Measurements from ENCODE around the gene MACROD2.
A peak's percentile ranks its signal among the peaks of the same experiment; 100 is the strongest.

MACROD2 gene

DNA sequence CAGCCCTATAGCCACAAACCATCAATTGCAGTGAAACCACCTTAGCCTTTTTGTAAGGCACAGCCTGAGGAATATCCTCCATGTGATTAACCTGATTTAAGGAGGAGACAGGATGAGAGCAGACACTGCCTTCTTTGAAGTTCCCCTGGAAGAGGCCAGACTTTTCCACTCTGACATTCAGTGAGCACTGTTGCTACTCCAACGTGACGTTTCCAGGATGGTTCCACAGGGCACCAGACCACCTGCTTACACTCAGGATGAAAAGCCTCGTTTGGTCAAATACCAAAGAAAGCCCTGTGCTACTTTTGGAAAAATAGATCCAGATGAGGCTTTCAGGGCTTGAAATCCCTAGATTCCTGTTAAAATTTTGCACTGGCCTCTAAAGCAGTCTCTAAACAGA, 1444.2 kb downstream of the MACROD2 start:
- no peak for DNase-seq

DNA sequence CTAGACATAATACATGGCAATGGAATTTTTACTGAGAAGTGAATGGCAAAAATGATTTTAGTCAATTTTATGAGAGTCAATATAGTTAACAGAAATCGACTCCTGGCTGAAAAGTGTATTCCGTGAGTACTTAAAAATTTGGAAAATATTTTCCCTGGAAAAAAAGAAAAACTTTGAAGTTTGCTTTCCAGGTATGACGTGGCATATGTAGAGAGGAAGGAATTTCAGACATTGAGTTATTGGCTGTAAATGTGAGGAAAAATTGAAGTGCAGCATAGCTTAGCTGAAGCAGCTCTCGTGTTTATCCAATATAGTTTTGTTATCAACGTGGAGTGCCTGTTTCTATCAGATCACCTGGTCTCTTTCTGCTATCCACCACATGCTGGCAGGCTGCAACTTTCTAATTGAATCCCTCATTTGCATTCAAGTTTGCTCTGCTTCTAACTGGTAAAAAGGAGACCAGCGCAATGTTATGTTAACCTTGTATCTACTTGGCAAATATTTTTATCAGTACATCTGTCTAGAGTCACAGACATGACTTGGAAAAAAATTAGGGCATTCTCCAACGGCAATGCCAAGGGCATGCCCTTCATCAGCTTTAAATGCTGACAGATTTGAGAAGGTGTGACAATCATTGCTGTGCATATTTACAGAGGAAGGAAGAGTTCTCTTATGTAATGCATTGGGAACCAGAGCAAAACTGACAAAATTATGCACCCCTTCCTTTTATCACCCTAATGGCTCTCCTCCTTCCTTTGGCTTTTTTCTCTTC, 1444.9 kb downstream of the MACROD2 start:
- no peak for DNase-seq

DNA sequence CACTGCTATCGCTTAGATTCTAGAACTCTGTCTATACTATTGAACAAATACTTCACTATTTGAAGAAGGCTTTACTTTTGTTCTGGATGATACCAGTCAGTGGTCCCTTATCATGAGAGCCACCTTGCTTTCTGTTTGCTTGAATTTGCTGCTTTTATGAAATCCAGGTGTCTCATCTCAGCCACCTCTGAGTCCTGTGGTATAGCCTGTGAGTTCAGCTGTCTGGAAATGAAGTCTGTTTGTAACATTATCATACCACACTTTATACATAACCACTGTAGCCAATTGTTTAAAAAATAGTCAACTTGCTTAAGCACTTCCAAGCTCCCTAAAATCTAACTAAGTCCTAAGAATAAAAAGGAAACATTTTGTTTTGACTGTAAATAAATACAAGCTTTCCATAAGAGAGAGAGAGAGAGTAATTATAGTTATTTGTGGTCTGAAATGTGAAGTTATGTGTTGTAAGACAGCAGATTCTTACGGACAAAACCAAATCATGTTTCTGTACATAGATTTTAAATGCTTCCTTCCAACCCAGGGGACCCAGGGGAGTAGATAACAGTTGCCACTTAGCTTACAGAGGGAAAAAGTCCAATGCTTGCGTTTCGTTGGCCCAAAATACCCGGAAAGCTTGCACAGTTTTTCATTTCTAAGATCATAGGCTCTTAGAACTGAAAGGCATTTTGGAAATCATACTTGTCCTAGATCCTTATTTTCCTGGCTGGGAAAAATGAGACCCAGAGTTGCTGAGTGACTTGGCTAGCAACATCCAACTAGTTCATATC, 1449.9 kb downstream of the MACROD2 start:
- DNase-seq, result no peak

DNA sequence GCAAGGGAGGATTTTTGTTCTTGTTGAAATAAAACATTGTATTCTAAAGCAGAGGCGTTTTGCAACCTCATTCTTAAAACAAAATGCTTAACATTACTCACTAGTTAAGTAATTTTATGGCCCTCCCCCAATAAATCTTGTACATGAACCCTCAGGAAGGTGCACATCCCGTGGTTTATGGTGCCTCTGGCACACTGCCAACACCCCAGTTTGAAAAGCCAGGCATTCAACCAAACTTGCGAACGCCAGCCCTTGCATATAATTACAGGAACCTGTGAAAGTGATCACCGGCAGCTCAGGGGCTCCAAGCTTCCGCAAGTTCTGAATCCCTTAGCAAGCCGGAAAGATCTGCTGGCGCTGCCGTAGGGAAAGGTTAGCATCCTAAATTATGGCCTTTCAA, 1451.1 kb downstream of the MACROD2 start:
- no peak for DNase-seq

DNA sequence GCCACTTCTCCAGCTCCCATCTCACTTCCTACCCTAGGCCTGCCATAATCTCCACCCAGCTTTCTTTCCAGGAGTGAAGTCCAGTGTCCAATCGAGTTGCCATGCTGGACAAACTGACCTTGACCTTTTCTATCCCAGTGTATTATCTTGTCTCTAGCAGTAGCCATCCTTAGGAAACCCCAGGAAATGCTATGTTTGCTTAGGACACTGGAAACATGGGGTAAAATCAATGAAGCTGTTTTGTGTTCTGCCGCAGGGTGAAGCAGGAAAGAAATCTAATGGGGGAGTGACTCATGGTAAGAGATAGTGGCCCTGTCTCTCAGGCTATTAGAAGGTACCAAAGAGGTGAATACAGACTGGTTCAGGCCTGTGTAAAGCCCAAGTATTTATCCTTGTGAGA, 1452.2 kb downstream of the MACROD2 start:
- DNase-seq, result no peak

DNA sequence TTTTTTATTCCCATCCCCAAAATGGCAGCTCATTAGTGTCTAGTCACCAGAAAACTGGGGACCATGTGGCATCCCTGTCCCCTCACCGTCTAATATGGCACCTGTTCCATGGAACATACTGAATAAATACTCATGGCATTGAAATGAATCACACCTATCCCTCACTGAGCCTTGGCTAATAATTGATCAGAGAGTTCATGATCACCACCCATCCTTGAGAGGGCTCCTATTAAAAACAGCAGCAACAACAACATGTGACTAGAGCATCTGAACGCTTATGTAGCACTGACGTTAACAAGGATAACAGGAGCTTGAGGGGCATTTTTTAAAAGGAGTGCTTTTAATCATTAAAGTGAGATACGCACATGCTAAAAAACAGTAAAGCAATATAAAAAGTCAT, 1453.7 kb downstream of the MACROD2 start:
- no peak for DNase-seq

DNA sequence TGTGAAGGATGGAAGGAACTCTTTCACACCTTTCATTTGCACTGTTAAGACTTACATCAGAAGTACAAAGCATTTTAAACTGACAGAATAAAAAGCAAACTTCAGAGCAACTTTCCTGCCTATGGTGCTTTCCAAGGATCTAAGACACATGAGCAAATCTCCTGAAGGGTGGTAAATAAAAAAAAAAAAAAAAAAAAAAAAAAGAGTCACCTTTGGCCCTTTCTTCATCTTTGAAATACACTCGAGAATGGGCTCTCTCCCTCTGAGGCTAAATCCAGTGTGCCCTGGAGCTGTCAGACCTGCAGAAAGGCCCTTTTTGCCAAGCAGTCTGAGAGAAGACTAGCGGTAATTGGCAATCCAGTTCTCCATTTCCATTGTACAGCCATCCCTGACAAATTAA, 1455.9 kb downstream of the MACROD2 start:
- DNase-seq, result no peak

DNA sequence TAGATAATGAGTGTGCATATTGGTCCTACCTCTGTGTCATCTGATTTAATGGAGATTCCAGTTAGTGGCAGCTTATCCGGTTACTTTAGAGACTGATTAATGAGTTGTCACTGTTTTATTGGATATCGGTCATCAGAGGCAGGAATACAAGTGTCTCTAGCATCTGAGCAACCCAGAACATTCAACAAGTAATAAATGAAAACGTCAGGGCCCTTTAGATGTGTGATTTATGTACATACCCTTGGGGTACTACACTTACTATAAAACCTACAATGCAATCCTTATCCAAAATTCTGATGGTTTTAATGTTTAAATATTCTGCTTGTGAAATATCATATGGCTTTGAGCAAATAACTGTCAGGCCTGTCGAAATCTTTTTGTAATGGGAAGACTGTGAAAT, 1460.0 kb downstream of the MACROD2 start:
- no peak for DNase-seq

DNA sequence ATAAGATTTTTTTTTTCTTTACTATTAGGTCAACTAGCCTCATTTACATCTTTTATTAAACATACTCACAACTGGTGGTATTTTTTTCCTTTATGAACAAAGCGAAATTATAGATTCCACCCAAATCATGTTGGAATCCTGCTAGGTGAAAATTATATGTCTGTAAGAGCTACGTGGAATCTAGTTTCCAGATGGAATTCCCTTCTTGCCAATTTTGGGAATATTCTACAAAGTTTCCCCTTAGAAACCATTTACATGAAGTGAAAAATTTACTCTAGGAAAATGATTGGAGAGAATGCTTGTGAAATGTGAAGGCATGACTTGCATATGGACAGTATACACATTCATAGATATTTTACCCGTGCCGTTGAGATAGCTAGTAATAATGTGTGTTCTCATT, 1466.6 kb downstream of the MACROD2 start:
- DNase-seq, result no peak

DNA sequence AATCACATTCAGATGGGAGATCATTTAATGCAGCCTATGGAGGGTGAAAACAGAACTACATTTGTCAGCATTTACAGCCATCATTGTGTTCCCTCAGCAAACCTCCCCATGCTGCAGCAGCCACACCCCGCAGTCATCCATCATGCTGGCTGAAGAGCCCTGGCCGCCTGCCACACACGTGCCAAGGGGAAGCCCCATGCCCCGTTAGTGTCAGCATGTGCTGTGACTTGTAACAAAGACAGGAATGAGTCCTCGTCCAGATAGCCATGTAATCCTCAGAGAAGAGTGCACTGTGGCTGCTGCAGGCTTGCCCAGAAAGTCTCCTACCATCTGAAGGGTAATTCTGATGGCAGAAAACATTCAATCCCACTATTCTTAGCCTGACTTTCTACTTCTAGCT, 1480.2 kb downstream of the MACROD2 start:
- peak; percentile 9 for DNase-seq

DNA sequence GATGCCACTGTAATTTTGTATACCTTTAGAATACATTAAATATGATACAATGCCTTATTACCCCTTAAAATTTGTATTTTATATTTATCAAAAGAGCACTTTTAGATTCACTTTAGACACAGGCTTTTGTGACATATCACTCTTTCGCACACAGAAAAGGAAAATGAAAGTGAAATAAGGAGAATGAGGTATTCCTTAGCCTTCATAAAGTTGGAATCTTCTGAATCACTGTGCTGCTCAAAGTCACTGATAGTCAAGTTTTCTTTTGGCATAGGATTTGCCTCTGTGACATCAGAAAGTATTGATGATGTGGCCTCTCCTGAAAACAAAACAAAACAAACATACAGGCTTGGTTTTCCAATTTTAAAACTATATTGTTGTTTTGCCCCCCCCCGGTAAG, 1480.9 kb downstream of the MACROD2 start:
- no peak for DNase-seq

DNA sequence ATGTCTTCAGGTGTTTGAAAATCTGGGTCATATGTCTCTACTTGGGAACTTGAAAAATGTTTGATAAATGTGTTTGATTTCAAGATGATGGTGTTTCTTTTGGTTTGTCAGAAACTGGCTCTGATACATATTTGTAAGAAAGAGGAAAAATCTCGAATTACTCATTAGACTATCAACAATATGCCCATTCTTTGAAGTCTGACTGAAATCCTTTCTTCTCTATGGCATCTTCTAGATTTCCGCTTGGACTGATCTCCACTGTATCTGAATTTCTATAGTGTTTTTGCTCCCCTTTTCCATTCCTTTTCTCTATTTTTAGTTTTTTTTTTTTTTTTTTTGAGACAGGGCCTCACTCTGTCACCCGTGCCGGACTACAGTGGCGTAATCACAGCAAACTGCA, 1481.5 kb downstream of the MACROD2 start:
- DNase-seq, result no peak

DNA sequence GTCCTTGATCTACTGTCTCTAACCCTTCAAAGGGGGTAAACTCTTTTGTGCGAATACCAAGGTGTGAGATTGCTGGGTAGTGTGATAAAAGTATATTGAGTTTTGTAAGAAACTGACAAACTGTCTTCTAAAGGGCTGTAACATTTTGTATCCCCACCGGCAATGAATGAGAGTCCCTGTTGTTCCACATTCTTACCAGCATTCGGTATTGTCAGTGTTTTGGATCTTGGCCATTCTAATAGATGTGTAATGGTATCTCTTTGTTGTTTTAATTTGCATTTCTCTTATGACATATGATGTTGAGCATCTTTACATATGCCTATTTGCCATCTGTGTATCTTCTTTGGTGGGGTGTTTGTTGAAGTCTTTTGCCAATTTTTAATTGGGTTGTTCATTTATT, 1487.2 kb downstream of the MACROD2 start:
- DNase-seq, result no peak

DNA sequence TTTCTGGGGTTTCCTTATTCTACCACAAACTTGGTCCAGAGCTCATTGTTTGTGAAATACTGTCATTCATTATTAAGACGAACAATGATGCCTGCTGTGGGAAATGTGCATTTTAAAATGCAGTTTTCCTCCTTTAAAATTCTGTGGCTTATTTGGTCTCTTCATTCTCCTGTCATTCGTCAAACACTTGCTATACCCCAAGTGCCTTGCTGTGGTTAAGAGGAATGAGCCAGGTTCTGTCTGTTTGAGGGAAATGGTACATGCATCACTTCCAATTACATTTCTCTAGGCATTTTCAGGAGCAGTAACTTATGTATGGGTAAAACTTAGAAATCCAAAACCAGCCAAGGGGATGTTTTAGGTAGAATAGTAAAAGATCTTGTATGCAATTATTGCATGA, 1490.2 kb downstream of the MACROD2 start:
- no peak for DNase-seq

DNA sequence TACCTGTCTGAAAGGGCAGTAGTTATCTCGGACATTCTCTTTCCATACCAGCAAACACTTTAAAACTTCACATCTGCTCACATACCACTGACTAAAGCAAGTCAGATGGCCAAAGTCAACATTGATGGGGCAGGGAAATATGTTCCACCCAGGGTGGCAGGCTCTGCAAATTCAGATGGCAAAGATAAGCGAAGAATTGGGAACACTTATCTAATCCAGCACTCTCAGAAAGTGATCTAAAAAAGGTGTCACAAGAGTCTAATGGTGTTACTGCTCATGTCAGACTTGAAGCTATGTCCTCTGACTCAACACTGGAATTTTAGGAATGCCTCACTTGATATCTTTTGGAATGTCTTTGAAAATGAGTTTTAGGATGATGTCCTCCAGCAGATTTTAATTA, 1491.7 kb downstream of the MACROD2 start:
- DNase-seq, result no peak

DNA sequence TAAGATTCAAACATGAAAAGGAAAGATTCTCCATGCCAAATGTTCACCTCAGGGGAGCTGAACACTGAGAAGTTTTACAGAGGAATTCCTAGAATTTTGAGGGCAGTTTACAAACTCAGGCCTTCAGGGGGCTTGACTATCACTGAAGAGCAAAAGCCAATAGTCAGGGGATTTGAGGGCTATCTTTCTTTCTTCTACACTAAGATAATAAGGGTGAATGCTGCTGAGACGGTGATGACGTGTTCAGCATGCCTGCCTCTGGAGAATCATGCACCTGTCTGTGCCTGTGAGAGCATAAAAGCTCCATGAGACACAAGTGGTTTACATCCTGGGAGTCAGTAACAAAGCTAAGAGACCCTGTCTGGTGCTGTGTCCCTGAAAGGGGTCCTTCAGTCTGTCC, 1492.4 kb downstream of the MACROD2 start:
- no peak for DNase-seq

DNA sequence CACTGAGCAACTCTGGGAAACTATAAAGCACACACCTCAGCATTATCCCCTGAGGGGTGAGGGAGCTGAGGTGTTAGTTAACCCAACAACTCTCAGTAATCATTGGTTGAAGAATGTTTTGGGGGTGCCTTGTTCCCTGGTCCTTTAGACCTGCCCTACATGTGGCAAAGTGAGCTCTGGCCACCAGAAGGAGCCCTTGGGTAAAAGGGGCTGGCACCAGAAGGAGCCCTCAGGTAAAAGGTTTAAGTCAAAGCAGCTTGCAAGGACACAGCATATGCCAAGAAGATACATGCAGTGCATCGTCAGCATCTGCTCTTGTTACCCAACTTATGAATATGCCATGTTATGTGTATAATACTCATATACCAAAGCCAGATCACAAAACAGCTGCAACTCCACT, 1496.3 kb downstream of the MACROD2 start:
- DNase-seq, result peak; percentile 2

DNA sequence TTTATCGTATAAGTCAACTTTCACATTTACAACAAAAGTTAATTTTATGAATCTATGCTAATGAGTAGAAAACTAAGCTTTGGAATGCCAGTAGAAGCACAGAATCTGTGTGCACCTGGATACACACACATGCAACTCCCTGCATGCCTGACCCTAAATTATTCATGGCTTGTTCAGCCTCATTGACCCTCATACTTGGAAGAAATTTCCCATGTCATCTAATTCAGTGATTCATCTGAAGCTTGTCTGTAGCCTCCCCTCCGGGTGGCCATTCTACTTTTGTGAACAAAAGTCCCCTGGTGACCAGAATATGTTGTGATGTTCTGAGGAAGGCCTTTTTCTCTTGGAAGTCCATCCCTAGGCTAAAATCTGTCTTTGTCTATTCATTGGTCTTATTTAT, 1499.5 kb downstream of the MACROD2 start:
- no peak for DNase-seq

DNA sequence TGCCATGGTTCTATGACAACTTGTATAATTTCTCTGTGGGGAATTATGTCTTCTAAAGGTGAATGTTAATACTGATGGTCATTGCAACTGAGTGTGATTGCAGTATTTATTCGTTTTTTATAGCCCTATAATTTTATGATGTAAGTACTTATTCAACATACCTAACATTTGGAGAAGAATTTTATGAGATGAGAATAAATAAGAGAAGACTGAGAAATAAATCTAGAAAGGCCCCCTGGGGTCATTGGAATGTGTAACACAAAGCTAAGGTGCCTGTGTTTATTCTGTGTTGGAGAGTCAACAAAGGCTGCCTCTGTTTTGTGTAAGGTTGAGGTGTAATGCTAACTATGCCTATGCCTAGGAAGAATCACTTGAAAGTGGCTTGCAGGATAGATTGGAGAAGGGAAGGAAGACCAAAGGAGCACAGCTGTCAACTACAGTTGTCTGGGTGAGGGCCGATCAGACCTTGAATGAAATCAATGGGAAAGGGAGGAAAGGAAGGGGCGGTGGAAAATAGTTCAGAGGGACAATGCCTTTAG, 1501.3 kb downstream of the MACROD2 start:
- no peak for DNase-seq

DNA sequence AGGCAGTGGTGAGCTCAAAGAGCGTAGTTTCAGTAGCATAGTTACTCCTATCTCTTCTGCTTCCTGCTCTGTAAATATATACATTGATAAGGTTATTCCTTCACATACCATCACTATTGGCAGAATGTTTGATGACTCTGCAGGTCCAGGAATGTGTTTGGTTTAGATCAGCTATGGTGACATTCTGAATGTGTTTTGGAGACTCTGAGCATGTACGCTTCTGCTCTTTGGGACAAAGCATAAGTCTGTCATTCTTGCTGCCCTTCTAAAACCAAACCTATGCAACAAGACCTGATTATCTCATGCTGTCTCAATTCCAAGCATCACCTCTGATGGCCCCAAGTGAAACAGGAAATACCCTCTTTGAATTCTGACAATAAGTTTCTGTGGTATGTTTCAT, 1503.6 kb downstream of the MACROD2 start:
- DNase-seq, result no peak

DNA sequence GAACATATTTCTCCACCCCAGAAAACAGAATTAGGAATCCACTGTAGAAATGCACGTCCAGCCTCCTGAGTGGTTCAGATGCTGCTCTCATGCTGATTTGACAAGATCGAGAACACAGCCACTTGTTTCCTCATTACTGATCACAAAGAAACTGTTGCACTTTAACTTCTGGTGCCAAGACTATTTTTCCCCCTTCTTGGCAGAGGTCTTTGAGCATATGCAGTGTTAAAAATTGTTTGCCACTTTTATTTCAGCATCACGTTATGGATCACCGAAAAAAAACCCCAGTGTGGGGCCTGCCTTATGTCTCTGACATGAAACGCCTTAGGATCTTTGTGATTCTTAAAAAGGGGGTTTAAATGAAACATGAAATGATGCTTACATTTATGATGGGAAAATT, 1511.0 kb downstream of the MACROD2 start:
- no peak for DNase-seq

DNA sequence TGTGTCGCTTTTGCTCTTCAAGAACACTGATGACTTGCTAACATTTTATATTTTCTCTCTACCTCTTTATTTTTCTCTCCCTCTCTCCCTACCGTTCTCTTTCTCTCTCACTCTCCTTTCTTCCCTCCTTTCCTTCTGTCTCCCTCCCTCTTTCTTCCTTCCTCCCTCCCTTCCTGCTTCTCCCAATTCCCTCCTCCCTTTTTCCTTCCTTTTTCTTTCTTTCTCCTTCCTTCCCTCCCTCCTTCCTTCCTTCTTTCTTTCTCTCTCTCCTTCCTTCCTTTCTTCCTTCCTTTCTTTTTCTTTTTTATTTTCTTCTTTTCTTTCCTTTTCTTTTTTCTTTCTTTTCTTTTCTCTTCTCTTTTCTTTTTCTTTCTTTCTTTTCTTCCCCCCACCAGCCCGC, 1511.8 kb downstream of the MACROD2 start:
- DNase-seq, result no peak

DNA sequence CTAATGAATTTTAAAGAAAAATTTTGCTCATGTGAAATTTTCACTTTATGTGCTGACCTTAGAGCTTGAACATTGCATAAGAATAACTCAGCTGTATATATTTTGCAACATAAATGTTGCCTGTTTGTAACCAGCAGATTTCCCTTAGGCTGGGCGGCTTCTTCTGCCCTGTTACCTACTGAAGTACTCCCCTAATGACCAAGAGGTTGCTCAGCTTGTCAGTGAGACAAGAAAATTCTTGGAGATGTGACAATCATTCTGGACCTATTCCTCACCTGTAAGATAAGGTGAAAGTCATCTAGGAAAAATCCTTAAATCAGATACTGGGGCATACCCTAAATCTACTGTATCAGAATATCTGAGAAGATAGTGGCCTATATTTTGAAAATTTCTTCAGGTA, 1516.2 kb downstream of the MACROD2 start:
- no peak for DNase-seq

DNA sequence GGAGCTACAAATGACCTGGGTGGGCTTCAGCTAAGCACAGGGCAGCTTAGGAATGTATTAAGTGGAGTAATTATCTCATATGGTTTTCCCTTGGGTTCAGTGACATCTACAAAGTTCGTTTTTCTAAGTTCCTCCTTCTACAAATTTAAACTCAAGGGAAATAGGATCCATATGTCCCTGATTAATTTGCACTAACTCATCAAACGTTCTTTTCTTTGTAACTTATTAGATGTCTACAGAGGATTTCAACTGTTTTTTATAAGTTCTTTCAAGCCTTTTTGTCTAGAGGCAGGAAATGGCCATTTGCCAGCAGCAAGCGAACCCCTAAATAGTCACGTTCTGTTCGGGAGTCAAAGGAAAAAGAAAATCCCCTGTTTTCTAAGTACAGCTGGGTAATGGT, 1517.6 kb downstream of the MACROD2 start:
- no peak for DNase-seq
